Small intestine (tissue), 7 donors: Measurements from ENCODE around the gene IL1RAPL2. TPM values are rescaled to one million over a fixed set of nuclear protein-coding genes. Genes with fewer than 3 reads are reported as not detected.
"Not testable (repeated sequence)": the region's sequence is repeated elsewhere in the genome, so short reads cannot be mapped to it uniquely, and the experiment has no call there.

ENCODE experiments used
- DNase-seq, 2 donors: peaks; one replicate each; pipeline versions ENCODE4 v3.0.0 to v3.0.0-alpha.2; 2013
- FAIRE-seq: peaks from 2 replicates; lab custom pipeline; 2012; peaks lifted over from hg19 to GRCh38; lab: Jason Lieb, UNC
- H3K27ac ChIP-seq, 3 donors: one replicate each; pipeline ENCODE4 v1.5.1; 2013; ENCODE audit warnings: low read length in 2 of 3, mild to moderate bottlenecking in 2 of 3, control low read depth in 1 of 3, inconsistent platforms in 1 of 3, low read depth in 1 of 3, moderate library complexity in 1 of 3
- H3K27me3 ChIP-seq, 3 donors: one replicate each; pipeline ENCODE4 v1.6.1; 2013; ENCODE audit warnings: low read length in 3 of 3, inconsistent platforms in 1 of 3; ENCODE audit not compliant: control insufficient read depth in 3 of 3, insufficient read depth in 3 of 3
- H3K36me3 ChIP-seq, 3 donors: one replicate each; pipeline ENCODE4 v1.6.1; 2013; ENCODE audit warnings: low read length in 3 of 3, inconsistent platforms in 1 of 3, low read depth in 1 of 3, mild to moderate bottlenecking in 1 of 3, moderate library complexity in 1 of 3; ENCODE audit not compliant: control insufficient read depth in 3 of 3, insufficient read depth in 2 of 3
- H3K4me1 ChIP-seq, 3 donors: one replicate each; pipeline ENCODE4 v1.6.1; 2013; ENCODE audit warnings: low read length in 2 of 3, inconsistent platforms in 1 of 3, low read depth in 1 of 3, mild to moderate bottlenecking in 1 of 3, moderate library complexity in 1 of 3; ENCODE audit not compliant: control insufficient read depth in 3 of 3, insufficient read depth in 2 of 3
- H3K4me3 ChIP-seq, 3 donors: one replicate each; pipeline ENCODE4 v1.5.1; 2013; ENCODE audit warnings: low read length in 3 of 3, control low read depth in 1 of 3, inconsistent platforms in 1 of 3, low read depth in 1 of 3, mild to moderate bottlenecking in 1 of 3, moderate library complexity in 1 of 3
- H3K9me3 ChIP-seq, 2 donors: one replicate each; pipeline ENCODE4 v1.6.1; 2013; ENCODE audit warnings: low read depth in 1 of 2, low read length in 1 of 2; ENCODE audit not compliant: control insufficient read depth in 2 of 2, insufficient read depth in 1 of 2
- WGBS, 3 donors: extraction: QIAGEN DNeasy Blood & Tissue Kit; methylation state at CpG; one replicate each; pipeline ENCODE4 v1.1.7; 2013; 5-methylcytosine and 5-hydroxymethylcytosine counted together
- polyA plus RNA-seq, 4 donors: library from polyadenylated mRNA; stranded (reverse) in 3 of 4; unstranded in 1 of 4; fragments of 200-250 nt in 3 of 4; fragments of 120-200 nt in 1 of 4; gene quantifications; one replicate each; pipeline versions ENCODE4 v1.2.1 to v1.2.3, GENCODE V29; 2013
- donor health status: healthy with polysubstance abuse.
- donor health status: control.
- donor health status: control.
- donor health status: Bipolar disorder and iron deficiency.
- donor health status: healthy.

The IL1RAPL2 gene
- polyA plus RNA-seq, 4 donors = 0.03 TPM; not detected in 3

GRCh38 chrX:105219454-105220401 lies 653.7 kb downstream of the IL1RAPL2 start:
- 91 to 94% (median 93%) methylated on average over 19 to 26 of the region's 26 CpGs for WGBS, 3 donors
- FAIRE-seq (no peak), DNase-seq (no peak)
- no peaks in the 10 kb centered on the region for H3K9me3 ChIP-seq
- no peaks in the 10 kb centered on the region for H3K27me3 ChIP-seq
- H3K36me3 ChIP-seq = no peaks in the 10 kb centered on the region
- H3K27ac ChIP-seq = no peak overlapping the region
- H3K4me3 ChIP-seq = no peak overlapping the region
- H3K4me1 ChIP-seq = no peaks in the 10 kb centered on the region

GRCh38 chrX:105220636-105221035 lies 654.6 kb downstream of the IL1RAPL2 start, which contains the start of gene TEX13A:
TEX13A (minus strand) TSS chrX:105220694; CDS start chrX:105220397, 297 bp downstream.
- no peaks in the 10 kb centered on the region for H3K27me3 ChIP-seq
- H3K9me3 ChIP-seq = no peaks in the 10 kb centered on the region
- FAIRE-seq (no peak), DNase-seq (no peak)
- 74 to 86% (median 78%) methylated on average over 7 of the region's 7 CpGs for WGBS, 3 donors
- H3K4me3 ChIP-seq = no peak within 1 kb of the TSS
- H3K36me3 ChIP-seq = no peaks in the 10 kb centered on the region
- no peak within 1 kb of the TSS for H3K27ac ChIP-seq
- H3K4me1 ChIP-seq = no peaks in the 10 kb centered on the region

- DNase-seq (no peak), FAIRE-seq (no peak)
- H3K9me3 ChIP-seq = no peaks in the 10 kb centered on the region
- H3K36me3 ChIP-seq = no peaks in the 10 kb centered on the region
- H3K27ac ChIP-seq = no peak overlapping the region
- 54 to 80% (median 72%) methylated on average over 3 of the region's 3 CpGs for WGBS, 3 donors
- H3K4me3 ChIP-seq = no peak overlapping the region
- no peaks in the 10 kb centered on the region for H3K4me1 ChIP-seq
- H3K27me3 ChIP-seq = no peaks in the 10 kb centered on the region
Observed at GRCh38 chrX:105221374-105221773, 655.4 kb downstream of the IL1RAPL2 start.

- WGBS, 3 donors = 64 to 81% (median 69%) methylated on average over 5 of the region's 5 CpGs
- H3K9me3 ChIP-seq = no peaks in the 10 kb centered on the region
- H3K4me1 ChIP-seq = no peaks in the 10 kb centered on the region
- H3K4me3 ChIP-seq = no peak overlapping the region
- no peaks in the 10 kb centered on the region for H3K36me3 ChIP-seq
- H3K27me3 ChIP-seq = no peaks in the 10 kb centered on the region
- no peak for DNase-seq
- no peak overlapping the region for H3K27ac ChIP-seq
- no peak for FAIRE-seq
Observed at GRCh38 chrX:105226499-105226898, 660.5 kb downstream of the IL1RAPL2 start.

- no peak overlapping the region for H3K4me3 ChIP-seq
- DNase-seq (no peak), FAIRE-seq (no peak)
- H3K27ac ChIP-seq = no peak overlapping the region
- H3K36me3 ChIP-seq = no peaks in the 10 kb centered on the region
- H3K4me1 ChIP-seq = no peaks in the 10 kb centered on the region
- H3K27me3 ChIP-seq = no peaks in the 10 kb centered on the region
- WGBS, 3 donors = 50 to 62% (median 55%) methylated on average over 2 of the region's 2 CpGs
- H3K9me3 ChIP-seq = no peaks in the 10 kb centered on the region
Observed at GRCh38 chrX:105228602-105229001, 662.6 kb downstream of the IL1RAPL2 start.

GRCh38 chrX:105229146-105229545 lies 663.1 kb downstream of the IL1RAPL2 start:
- Histone ChIP-seq H3K27me3 (no peaks in the 10 kb centered on the region), H3K9me3 (no peaks in the 10 kb centered on the region), H3K27ac (no peak overlapping the region), H3K36me3 (no peaks in the 10 kb centered on the region), H3K4me1 (no peaks in the 10 kb centered on the region), H3K4me3 (no peak overlapping the region)
- DNase-seq = no peak
- FAIRE-seq = no peak
- 55 to 72% (median 56%) methylated on average over 3 of the region's 3 CpGs for WGBS, 3 donors

- not testable (repeated sequence) for H3K4me1 ChIP-seq, DNase-seq, H3K4me3 ChIP-seq, H3K9me3 ChIP-seq, H3K27me3 ChIP-seq, FAIRE-seq, H3K36me3 ChIP-seq, H3K27ac ChIP-seq
- WGBS, 3 donors = 47 to 77% (median 56%) methylated on average over 3 of the region's 3 CpGs
Observed at GRCh38 chrX:105237407-105237806, 671.4 kb downstream of the IL1RAPL2 start.

- no peak overlapping the region for H3K4me3 ChIP-seq
- 63 to 79% (median 74%) methylated on average over 2 of the region's 2 CpGs for WGBS, 3 donors
- no peak for FAIRE-seq
Observed at GRCh38 chrX:105241056-105241455, 675.1 kb downstream of the IL1RAPL2 start.

More at GRCh38 chrX:105241056-105241455, 675.1 kb downstream of the IL1RAPL2 start:
- no peaks in the 10 kb centered on the region for H3K9me3 ChIP-seq
- no peaks in the 10 kb centered on the region for H3K27me3 ChIP-seq
- H3K36me3 ChIP-seq = no peaks in the 10 kb centered on the region
- no peak for DNase-seq
- H3K4me1 ChIP-seq = no peaks in the 10 kb centered on the region
- no peak overlapping the region for H3K27ac ChIP-seq
